HEK293 (cell line): ENCODE data around the gene NECAB2.

Source experiments
- BCL11A ChIP-seq: fragments of 450-650 bp; formaldehyde crosslinking; IDR thresholded peaks from 2 replicates; pipeline ENCODE4 v1.5.1; 2016; ENCODE audit warnings: low read depth, missing biosample characterization, missing genetic modification characterization
- CTCF ChIP-seq: fragments of 450-650 bp; formaldehyde crosslinking; IDR thresholded peaks from 2 replicates; pipeline ENCODE4 v1.5.1; 2016; ENCODE audit warnings: missing biosample characterization, missing genetic modification characterization
- EGR2 ChIP-seq: fragments of 450-650 bp; formaldehyde crosslinking; IDR thresholded peaks from 2 replicates; pipeline ENCODE4 v1.5.1; 2016; ENCODE audit warnings: low read depth, missing biosample characterization, missing genetic modification characterization
- FEZF1 ChIP-seq: fragments of 450-650 bp; formaldehyde crosslinking; IDR thresholded peaks from 2 replicates; pipeline ENCODE4 v1.5.1; 2016; ENCODE audit warnings: missing biosample characterization, missing genetic modification characterization
- KLF1 ChIP-seq: fragments of 450-650 bp; formaldehyde crosslinking; IDR thresholded peaks from 2 replicates; pipeline ENCODE4 v1.5.1; 2016; ENCODE audit warnings: missing biosample characterization, missing genetic modification characterization
- KLF16 ChIP-seq: fragments of 450-650 bp; formaldehyde crosslinking; IDR thresholded peaks from 2 replicates; pipeline ENCODE4 v1.5.1; 2017; ENCODE audit warnings: missing biosample characterization, missing genetic modification characterization
- PRDM4 ChIP-seq: fragments of 450-650 bp; formaldehyde crosslinking; IDR thresholded peaks from 2 replicates; pipeline ENCODE4 v1.5.1; 2017; ENCODE audit warnings: missing biosample characterization, missing genetic modification characterization
- REST ChIP-seq: fragments of 450-650 bp; formaldehyde crosslinking; IDR thresholded peaks from 2 replicates; pipeline ENCODE4 v1.5.1; 2016; ENCODE audit warnings: missing biosample characterization, missing genetic modification characterization
- SP2 ChIP-seq: fragments of 450-650 bp; formaldehyde crosslinking; IDR thresholded peaks from 2 replicates; pipeline ENCODE4 v1.5.1; 2016; ENCODE audit warnings: missing biosample characterization, missing genetic modification characterization
- WT1 ChIP-seq: fragments of 450-650 bp; formaldehyde crosslinking; IDR thresholded peaks from 2 replicates; pipeline ENCODE4 v1.5.1; 2016; ENCODE audit warnings: missing biosample characterization, missing genetic modification characterization
- ZBTB11 ChIP-seq: fragments of 450-650 bp; formaldehyde crosslinking; conservative IDR thresholded peaks from 2 replicates; pipeline ENCODE4 v1.5.1; 2016; ENCODE audit warnings: low read depth, missing biosample characterization, missing genetic modification characterization
- ZBTB20 ChIP-seq: fragments of 450-650 bp; formaldehyde crosslinking; IDR thresholded peaks from 2 replicates; pipeline ENCODE4 v1.5.1; 2016; ENCODE audit warnings: missing biosample characterization, missing genetic modification characterization
- ZNF16 ChIP-seq: fragments of 450-650 bp; formaldehyde crosslinking; IDR thresholded peaks from 2 replicates; pipeline ENCODE4 v1.5.1; 2016; ENCODE audit warnings: low read depth, missing biosample characterization, missing genetic modification characterization
- ZNF214 ChIP-seq: fragments of 450-650 bp; formaldehyde crosslinking; IDR thresholded peaks from 2 replicates; pipeline ENCODE4 v1.5.1; 2017; ENCODE audit warnings: missing biosample characterization, mild to moderate bottlenecking, missing genetic modification characterization, borderline replicate concordance
- ZNF280C ChIP-seq: fragments of 450-650 bp; formaldehyde crosslinking; IDR thresholded peaks from 2 replicates; pipeline ENCODE4 v1.5.1; 2016; ENCODE audit warnings: missing biosample characterization, missing genetic modification characterization
- ZNF423 ChIP-seq: fragments of 450-650 bp; formaldehyde crosslinking; IDR thresholded peaks from 2 replicates; pipeline ENCODE4 v1.5.1; 2016; ENCODE audit warnings: missing biosample characterization, missing genetic modification characterization
- ZNF510 ChIP-seq: fragments of 450-650 bp; formaldehyde crosslinking; IDR thresholded peaks from 2 replicates; pipeline ENCODE4 v1.5.1; 2018; ENCODE audit warnings: mild to moderate bottlenecking, missing genetic modification characterization, missing biosample characterization; ENCODE audit not compliant: insufficient replicate concordance
- ZNF660 ChIP-seq: fragments of 450-650 bp; IDR thresholded peaks from 2 replicates; pipeline ENCODE4 v1.5.1; 2018; ENCODE audit warnings: missing biosample characterization, mild to moderate bottlenecking, missing genetic modification characterization
- ZNF677 ChIP-seq: fragments of 450-650 bp; IDR thresholded peaks from 2 replicates; pipeline ENCODE4 v1.5.0; 2018; ENCODE audit warnings: missing biosample characterization, mild to moderate bottlenecking, missing genetic modification characterization, moderate library complexity
- ZNF776 ChIP-seq: fragments of 450-650 bp; formaldehyde crosslinking; IDR thresholded peaks from 2 replicates; pipeline ENCODE4 v1.5.0; 2017; ENCODE audit warnings: missing biosample characterization, missing genetic modification characterization, borderline replicate concordance
- ZNF791 ChIP-seq: fragments of 450-650 bp; formaldehyde crosslinking; IDR thresholded peaks from 2 replicates; pipeline ENCODE4 v1.5.1; 2016; ENCODE audit warnings: missing biosample characterization, missing genetic modification characterization
- ZNF830 ChIP-seq: fragments of 450-650 bp; IDR thresholded peaks from 2 replicates; pipeline ENCODE4 v1.5.0; 2018; ENCODE audit warnings: missing biosample characterization, missing genetic modification characterization, low read depth, mild to moderate bottlenecking, moderate library complexity
- TF ChIP-seq, protein P1 (sequence below): fragments of 450-650 bp; formaldehyde crosslinking; optimal IDR thresholded peaks from 2 replicates; pipeline ENCODE3; 2016; ENCODE audit warnings: missing biosample characterization, mild to moderate bottlenecking, missing genetic modification characterization

The NECAB2 gene

DNA sequence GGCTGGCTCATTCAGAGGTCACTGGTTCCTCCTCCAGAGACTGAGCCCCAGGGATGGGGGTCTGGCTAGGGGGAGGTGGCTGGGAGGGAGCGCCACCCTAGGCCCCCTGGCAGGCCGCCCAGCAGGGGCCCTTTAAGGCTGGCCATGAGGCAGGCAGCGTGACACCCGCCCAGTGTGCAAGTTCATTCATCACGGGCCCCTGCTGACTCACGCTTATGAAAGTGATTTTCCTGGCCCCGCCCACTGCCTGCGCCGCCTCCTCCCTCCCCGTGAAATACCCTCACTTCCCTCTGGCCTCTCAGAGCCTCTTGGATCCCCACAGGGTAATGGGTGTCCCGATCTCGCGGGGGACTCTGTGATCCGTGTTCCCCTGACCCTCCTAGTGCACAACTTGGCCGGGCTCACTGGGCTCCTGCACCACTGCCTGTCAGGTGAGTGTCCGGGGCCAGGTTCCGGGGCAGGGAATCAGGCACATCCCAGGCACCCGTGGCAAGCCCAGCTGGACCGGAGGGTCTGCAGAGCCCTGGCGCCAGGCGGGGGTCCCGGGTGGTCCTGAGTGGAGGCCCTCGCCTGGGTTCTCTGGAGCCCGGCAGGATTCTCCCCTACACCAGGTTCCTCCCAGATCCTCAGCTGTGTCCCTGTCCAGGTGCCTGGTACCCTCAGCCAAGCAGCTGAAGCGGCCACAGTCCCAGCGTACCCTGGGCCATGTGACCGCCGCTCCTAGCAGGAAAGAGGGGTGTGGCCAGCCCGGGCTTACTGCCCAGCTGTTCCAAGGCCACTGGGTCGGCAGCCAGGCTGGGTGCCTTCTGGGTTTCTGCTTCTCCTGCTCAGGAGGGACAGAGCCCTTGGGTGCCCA lies 14.9 kb upstream of the NECAB2 start, which contains the start of gene OSGIN1 (continued):
- TF ChIP-seq PRDM4 (no peak; the same call in 1 of the 2 replicates), WT1 (tag by site-specific recombination) (peak; percentile 42), ZNF791 (tag by site-specific recombination) (no peak), REST (tag by site-specific recombination) (peak; percentile 57; the same call in 1 of the 2 replicates), ZBTB11 (tag by site-specific recombination) (0 out of 2 replicates have a peak, but pooled peaks have one; percentile 5), ZNF280C (no peak), ZNF16 (no peak), KLF1 (tag by site-specific recombination) (peak; percentile 85), SP2 (tag by site-specific recombination) (peak; percentile 66), ZNF677 (tag by site-specific recombination) (no peak), ZNF423 (tag by site-specific recombination) (peak; percentile 72), ZNF510 (tag by site-specific recombination) (no peak), KLF16 (0 out of 2 replicates have a peak, but pooled peaks have one; percentile 13), EGR2 (tag by site-specific recombination) (peak; percentile 63; the same call in 1 of the 2 replicates), ZBTB20 (tag by site-specific recombination) (peak; percentile 98), ZNF660 (tag by site-specific recombination) (peak; percentile 47; the same call in 1 of the 2 replicates), CTCF (tag by site-specific recombination) (no peak), ZNF214 (tag by site-specific recombination) (no peak), FEZF1 (tag by site-specific recombination) (peak; percentile 30; the same call in 1 of the 2 replicates), ZNF830 (no peak), ZNF776 (tag by site-specific recombination) (no peak), BCL11A (tag by site-specific recombination) (no peak)
- TF ChIP-seq, protein P1, sequence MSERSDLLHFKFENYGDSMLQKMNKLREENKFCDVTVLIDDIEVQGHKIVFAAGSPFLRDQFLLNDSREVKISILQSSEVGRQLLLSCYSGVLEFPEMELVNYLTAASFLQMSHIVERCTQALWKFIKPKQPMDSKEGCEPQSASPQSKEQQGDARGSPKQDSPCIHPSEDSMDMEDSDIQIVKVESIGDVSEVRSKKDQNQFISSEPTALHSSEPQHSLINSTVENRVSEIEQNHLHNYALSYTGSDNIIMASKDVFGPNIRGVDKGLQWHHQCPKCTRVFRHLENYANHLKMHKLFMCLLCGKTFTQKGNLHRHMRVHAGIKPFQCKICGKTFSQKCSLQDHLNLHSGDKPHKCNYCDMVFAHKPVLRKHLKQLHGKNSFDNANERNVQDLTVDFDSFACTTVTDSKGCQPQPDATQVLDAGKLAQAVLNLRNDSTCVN (tag by site-specific recombination) = peak; percentile 32
